ENCODE data around the gene ATP2C2. TPM values are rescaled to one million over a fixed set of nuclear protein-coding genes. Genes with fewer than 3 reads are reported as not detected.

The ATP2C2 gene
- total RNA-seq, 4 donors from 2014 or later = 12.9 to 26.9 (median 18.6) TPM

GRCh38 chr16:84463221-84463620 is 94.9 kb downstream of the ATP2C2 start:
- Histone ChIP-seq H3K9me3 (no peaks in the 10 kb centered on the region), H3K27me3 (no peaks in the 10 kb centered on the region), H3K36me3 (peaks cover 0 to 3% of the 10 kb centered on the region in 2 donors), H3K4me3 (replicated peaks in 1 of 3) (no peak overlapping the region), H3K4me1 (no peaks in the 10 kb centered on the region), H3K27ac (no peak overlapping the region)
- intact Hi-C loops (cut with DNase I) = no loop called here
- DNase-seq = no peak
- 77 to 90% methylated on average over 5 to 6 of the region's 7 CpGs for WGBS, 2 donors
- no peak for TF ChIP-seq CTCF (IDR thresholded peaks at IDR 0.05)
- TF ChIP-seq POLR2A (IDR thresholded peaks at IDR 0.05) = no peak

- H3K27ac ChIP-seq = no peak overlapping the region
- DNase-seq = no peak
- intact Hi-C loops (cut with DNase I) = no loop called here
- TF ChIP-seq POLR2A (IDR thresholded peaks at IDR 0.05) (no peak), CTCF (IDR thresholded peaks at IDR 0.05) (no peak)
- H3K36me3 ChIP-seq = peaks cover 0 to 3% of the 10 kb centered on the region in 2 donors
- H3K9me3 ChIP-seq = no peaks in the 10 kb centered on the region
- H3K4me1 ChIP-seq = no peaks in the 10 kb centered on the region
- no peak overlapping the region for H3K4me3 ChIP-seq (replicated peaks in 1 of 3)
- no peaks in the 10 kb centered on the region for H3K27me3 ChIP-seq
- WGBS, 2 donors = 85 to 93% methylated on average over 6 of the region's 6 CpGs
Measured at GRCh38 chr16:84464116-84464515, 95.8 kb downstream of the ATP2C2 start.

GRCh38 chr16:84465154-84465553 is 96.8 kb downstream of the ATP2C2 start:
- H3K36me3 ChIP-seq = peaks cover 0 to 3% of the 10 kb centered on the region in 2 donors
- no peaks in the 10 kb centered on the region for H3K4me1 ChIP-seq
- no peaks in the 10 kb centered on the region for H3K27me3 ChIP-seq
- 91 to 93% methylated on average over 6 of the region's 6 CpGs for WGBS, 2 donors
- no peak for DNase-seq
- H3K9me3 ChIP-seq = no peaks in the 10 kb centered on the region
- intact Hi-C loops (cut with DNase I) = no loop called here
- no peak overlapping the region for H3K4me3 ChIP-seq (replicated peaks in 1 of 3)
- TF ChIP-seq CTCF (IDR thresholded peaks at IDR 0.05) = no peak
- TF ChIP-seq POLR2A (IDR thresholded peaks at IDR 0.05) = no peak
- no peak overlapping the region for H3K27ac ChIP-seq

- intact Hi-C loops (cut with DNase I) = no loop called here
- H3K9me3 ChIP-seq = no peaks in the 10 kb centered on the region
- no peak for TF ChIP-seq CTCF (IDR thresholded peaks at IDR 0.05)
- TF ChIP-seq POLR2A (IDR thresholded peaks at IDR 0.05) = no peak
Measured at GRCh38 chr16:84466692-84467091, 98.4 kb downstream of the ATP2C2 start.

GRCh38 chr16:84467256-84467655 is 98.9 kb downstream of the ATP2C2 start:
- Histone ChIP-seq H3K36me3 (peaks cover 0 to 1% of the 10 kb centered on the region in 2 donors), H3K27me3 (no peaks in the 10 kb centered on the region), H3K27ac (no peak overlapping the region), H3K4me3 (replicated peaks in 1 of 3) (no peak overlapping the region), H3K4me1 (no peaks in the 10 kb centered on the region), H3K9me3 (no peaks in the 10 kb centered on the region)
- intact Hi-C loops (cut with DNase I) = no loop called here
- TF ChIP-seq CTCF (IDR thresholded peaks at IDR 0.05) (no peak), POLR2A (IDR thresholded peaks at IDR 0.05) (no peak)
- DNase-seq = no peak
- 91 to 100% methylated on average over 1 of the region's 1 CpG for WGBS, 2 donors

More at GRCh38 chr16:84466692-84467091, 98.4 kb downstream of the ATP2C2 start:
- Histone ChIP-seq H3K27me3 (no peaks in the 10 kb centered on the region), H3K4me1 (no peaks in the 10 kb centered on the region), H3K4me3 (replicated peaks in 1 of 3) (no peak overlapping the region), H3K27ac (no peak overlapping the region), H3K36me3 (peaks cover 0 to 3% of the 10 kb centered on the region in 2 donors)
- 60% methylated on average over 4 of the region's 4 CpGs for WGBS, 2 donors
- DNase-seq = no peak
